IMR-90 (cell line): ENCODE measurements around the gene ANGPTL5. TPM values are rescaled to one million over a fixed set of nuclear protein-coding genes. Genes with fewer than 3 reads are reported as not detected.

ENCODE experiments used
- ATAC-seq: fragments of 200-7000 bp; cut with Tn5 transposase; 2 replicates; pipeline ENCODE4 v1.9.1; 2020; ENCODE audit warnings: low read depth, mild to moderate bottlenecking, moderate library complexity
- BruUV-seq: library from RNA; stranded (reverse); fragments of 400-500 nt; replicated peaks from 2 replicates; lab custom pipeline; 2021; lab: Mats Ljungman, UMichigan
- CTCF ChIA-PET: fragments of 300-600 bp; formaldehyde crosslinking; extraction: SDS; loops from one replicate; lab custom pipeline; 2021; ENCODE audit warnings: antibody characterized with exemption; lab: Yijun Ruan, JAX
- POLR2A ChIA-PET: fragments of 300-600 bp; sonication (Branson Sonifier 250); formaldehyde crosslinking; loops from one replicate; lab custom pipeline; 2022; ENCODE audit warnings: antibody characterized with exemption; ENCODE audit not compliant: unreplicated experiment; lab: Charles Lee
- DNase-seq: peaks from one replicate; pipeline ENCODE4 v3.0.0; 2013
- H2AFZ ChIP-seq: replicated peaks from 2 replicates; pipeline ENCODE3; 2013; ENCODE audit warnings: low read length, mild to moderate bottlenecking; ENCODE audit not compliant: poor library complexity
- H2AK5ac ChIP-seq: 2 replicates; pipeline ENCODE4 v1.6.1; 2013; ENCODE audit warnings: low read depth, low read length, inconsistent platforms
- H2AK9ac ChIP-seq: replicated peaks from 2 replicates; pipeline ENCODE3; 2013; ENCODE audit warnings: mild to moderate bottlenecking, low read depth, low read length, moderate library complexity; ENCODE audit not compliant: poor library complexity
- H2BK120ac ChIP-seq: 2 replicates; pipeline ENCODE4 v1.6.1; 2013; ENCODE audit warnings: low read depth, low read length, inconsistent platforms
- H2BK15ac ChIP-seq: 3 replicates; pipeline ENCODE4 v1.6.1; 2013; ENCODE audit warnings: low read depth, low read length, inconsistent platforms
- H2BK20ac ChIP-seq: 2 replicates; pipeline ENCODE4 v1.6.1; 2013; ENCODE audit warnings: low read depth, mild to moderate bottlenecking, inconsistent platforms, low read length, moderate library complexity
- H2BK5ac ChIP-seq: 2 replicates; pipeline ENCODE4 v1.6.1; 2013; ENCODE audit warnings: mild to moderate bottlenecking, low read depth, low read length, inconsistent platforms; ENCODE audit not compliant: poor library complexity, severe bottlenecking
- H3K14ac ChIP-seq: replicated peaks from 2 replicates; pipeline ENCODE4 v1.6.1; 2013; ENCODE audit warnings: low read depth, low read length, inconsistent platforms
- H3K18ac ChIP-seq: 2 replicates; pipeline ENCODE4 v1.6.1; 2013; ENCODE audit warnings: low read depth, low read length, control low read depth
- H3K23ac ChIP-seq: 2 replicates; pipeline ENCODE4 v1.6.1; 2013; ENCODE audit warnings: low read depth, low read length, inconsistent platforms
- H3K27ac ChIP-seq: 2 replicates; pipeline ENCODE4 v1.5.1; 2013; ENCODE audit warnings: mild to moderate bottlenecking, control low read depth, low read length; ENCODE audit not compliant: insufficient read depth
- H3K27me3 ChIP-seq: 2 replicates; pipeline ENCODE4 v1.6.1; 2013; ENCODE audit warnings: low read length; ENCODE audit not compliant: control insufficient read depth, insufficient read depth
- H3K36me3 ChIP-seq: 2 replicates; pipeline ENCODE4 v1.6.1; 2013; ENCODE audit warnings: low read length, mixed read lengths; ENCODE audit not compliant: control insufficient read depth, insufficient read depth
- H3K4ac ChIP-seq: 2 replicates; pipeline ENCODE4 v1.6.1; 2013; ENCODE audit warnings: low read depth, low read length, inconsistent platforms
- H3K4me1 ChIP-seq: 2 replicates; pipeline ENCODE4 v1.6.1; 2013; ENCODE audit warnings: low read length, mixed read lengths; ENCODE audit not compliant: control insufficient read depth, insufficient read depth
- H3K4me2 ChIP-seq: 2 replicates; pipeline ENCODE4 v1.6.1; 2013; ENCODE audit warnings: low read depth, mild to moderate bottlenecking, control low read depth, low read length, moderate library complexity
- H3K4me3 ChIP-seq: 2 replicates; pipeline ENCODE4 v1.5.1; 2013; ENCODE audit warnings: low read depth, mild to moderate bottlenecking, control low read depth, low read length, moderate library complexity; ENCODE audit not compliant: insufficient read depth
- H3K56ac ChIP-seq: 2 replicates; pipeline ENCODE4 v1.6.1; 2013; ENCODE audit warnings: low read length, inconsistent platforms; ENCODE audit not compliant: insufficient read depth; ENCODE audit errors: extremely low read depth
- H3K79me1 ChIP-seq, 2 experiments: 2 replicates each; pipeline ENCODE4 v1.6.1; 2013; ENCODE audit warnings: low read length in 2 of 2, inconsistent platforms in 1 of 2, low read depth in 1 of 2
- H3K9ac ChIP-seq: 2 replicates; pipeline ENCODE4 v1.6.1; 2013; ENCODE audit warnings: low read depth, low read length, control low read depth
- H3K9me1 ChIP-seq: 2 replicates; pipeline ENCODE4 v1.6.1; 2013; ENCODE audit warnings: low read length, inconsistent platforms; ENCODE audit not compliant: insufficient read depth
- H3K9me3 ChIP-seq: 2 replicates; pipeline ENCODE4 v1.6.1; 2013; ENCODE audit warnings: low read length; ENCODE audit not compliant: control insufficient read depth, insufficient read depth
- H4K20me1 ChIP-seq: 2 replicates; pipeline ENCODE4 v1.6.1; 2013; ENCODE audit warnings: low read length, inconsistent platforms; ENCODE audit not compliant: insufficient read depth
- H4K5ac ChIP-seq: 2 replicates; pipeline ENCODE4 v1.6.1; 2013; ENCODE audit warnings: mild to moderate bottlenecking, low read depth, low read length, control low read depth
- H4K8ac ChIP-seq, 2 experiments: 2 replicates each; pipeline ENCODE4 v1.6.1; 2013; ENCODE audit warnings: low read depth in 2 of 2, low read length in 2 of 2, control low read depth in 1 of 2, inconsistent platforms in 1 of 2
- H4K91ac ChIP-seq: 2 replicates; pipeline ENCODE4 v1.6.1; 2013; ENCODE audit warnings: low read depth, low read length, inconsistent platforms; ENCODE audit not compliant: insufficient read depth
- CEBPB ChIP-seq: IDR thresholded peaks from 2 replicates; pipeline ENCODE4 v1.6.1; 2012; ENCODE audit warnings: low read depth, low read length, improper control_type of control experiment
- MAFK ChIP-seq: IDR thresholded peaks from 2 replicates; pipeline ENCODE4 v1.6.1; 2012; ENCODE audit warnings: low read depth, low read length, improper control_type of control experiment
- MAZ ChIP-seq: IDR thresholded peaks from 2 replicates; pipeline ENCODE4 v1.6.1; 2012; ENCODE audit warnings: low read depth, mild to moderate bottlenecking, low read length, improper control_type of control experiment, moderate library complexity, borderline replicate concordance
- MXI1 ChIP-seq: IDR thresholded peaks from 2 replicates; pipeline ENCODE4 v1.6.1; 2012; ENCODE audit warnings: low read depth, mild to moderate bottlenecking, low read length, moderate library complexity, borderline replicate concordance
- NFE2L2 ChIP-seq: fragments of 150-350 bp; IDR thresholded peaks from 2 replicates; pipeline ENCODE4 v1.6.1; 2016; ENCODE audit warnings: low read depth, mild to moderate bottlenecking, low read length
- RAD21 ChIP-seq: IDR thresholded peaks from 2 replicates; pipeline ENCODE4 v1.6.1; 2012; ENCODE audit warnings: low read length, improper control_type of control experiment
- RCOR1 ChIP-seq: IDR thresholded peaks from 2 replicates; pipeline ENCODE4 v1.6.1; 2012; ENCODE audit warnings: mild to moderate bottlenecking, low read length, improper control_type of control experiment; ENCODE audit not compliant: insufficient replicate concordance
- RFX5 ChIP-seq: IDR thresholded peaks from 2 replicates; pipeline ENCODE4 v1.8.0; 2012; ENCODE audit warnings: low read depth, mild to moderate bottlenecking, low read length, moderate library complexity
- SMC3 ChIP-seq: fragments of 150-350 bp; IDR thresholded peaks from 2 replicates; pipeline ENCODE4 v1.6.1; 2016; ENCODE audit warnings: low read depth, mild to moderate bottlenecking, antibody characterized with exemption, low read length, moderate library complexity
- WGBS, 2 experiments: methylation state at CpG; one replicate each; pipeline versions ENCODE4 v1.1.5 to v1.1.7; 2013; ENCODE audit warnings: missing lambda C conversion rate in 2 of 2; ENCODE audit not compliant: insufficient read length in 1 of 2; ENCODE audit errors: extremely low coverage in 2 of 2; 5-methylcytosine and 5-hydroxymethylcytosine counted together
- dilution Hi-C: fragments of 300-500 bp; cut with HindIII; formaldehyde crosslinking; loops from one replicate; pipeline ENCODE4 v1.14.3; 2018; ENCODE audit warnings: low sequenced_read_pairs; ENCODE audit not compliant: unreplicated experiment
- in situ Hi-C: fragments of 300-500 bp; cut with MboI; formaldehyde crosslinking; loops from 3 replicates; pipeline ENCODE4 v1.14.3; 2019; ENCODE audit warnings: low sequenced_read_pairs, inconsistent platforms, mixed read lengths
- intact Hi-C: fragments of 100-400 bp; cut with micrococcal nuclease; formaldehyde crosslinking; loops from 2 replicates; pipeline ENCODE4 v1.10.0; 2022
- polyA plus RNA-seq, 3 experiments: library from polyadenylated mRNA; depleted of rRNA; stranded (reverse); fragments of >200 nt; gene quantifications; 2 replicates each; pipeline ENCODE4 v1.2.3, GENCODE V29; 2012; ENCODE audit warnings: low replicate concordance in 1 of 3
- total RNA-seq: library from RNA; depleted of rRNA; stranded (reverse); fragments of >200 nt; gene quantifications from 2 replicates; pipeline ENCODE4 v1.2.3, GENCODE V29; 2012
- TF ChIP-seq, protein P1 (sequence below): fragments of 150-350 bp; IDR thresholded peaks from 2 replicates; pipeline ENCODE4 v1.6.1; 2017; ENCODE audit warnings: mild to moderate bottlenecking, antibody characterized with exemption, low read length, low read depth

The ANGPTL5 gene
- total and polyA plus RNA-seq, 2 of the 4 experiments (the other 2 are of a cell fraction) = not detected

DNA sequence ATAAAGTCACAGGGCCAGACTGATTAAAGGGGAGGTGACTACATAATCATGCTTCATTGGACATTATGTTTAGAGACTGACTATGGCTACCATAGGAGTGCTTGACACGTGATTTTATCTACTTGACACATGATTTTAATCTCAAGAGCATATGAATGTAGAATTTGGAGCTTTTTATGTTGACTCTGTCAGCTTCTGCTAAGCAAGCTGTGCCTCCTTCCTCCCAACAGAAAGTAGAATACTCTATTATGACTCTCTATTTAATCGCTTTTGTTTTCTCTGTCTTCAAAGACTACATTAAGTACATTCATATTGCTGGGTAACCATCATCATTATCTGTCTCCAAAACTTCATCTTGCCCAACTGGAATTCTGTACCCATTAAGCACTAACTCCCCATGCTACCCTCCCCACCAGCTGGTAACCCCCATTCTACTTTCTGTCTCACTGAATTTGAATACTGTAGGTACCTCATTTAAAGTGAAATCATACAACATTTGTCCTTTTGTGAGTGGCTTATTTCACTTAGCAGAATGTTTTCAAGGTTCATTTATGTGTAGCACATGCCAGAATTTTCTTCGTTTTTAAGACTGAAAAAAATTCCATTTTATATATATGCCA, 24.7 kb upstream of the ANGPTL5 start:
- BruUV-seq = no TSS peak
- DNase-seq (no peak), ATAC-seq (no peak)
- ChIA-PET CTCF (no interaction called here), POLR2A (no interaction called here)
- H3K27ac ChIP-seq = no peak overlapping the region
- TF ChIP-seq MXI1 = no peak
- TF ChIP-seq RCOR1 = no peak
- TF ChIP-seq, protein P1, sequence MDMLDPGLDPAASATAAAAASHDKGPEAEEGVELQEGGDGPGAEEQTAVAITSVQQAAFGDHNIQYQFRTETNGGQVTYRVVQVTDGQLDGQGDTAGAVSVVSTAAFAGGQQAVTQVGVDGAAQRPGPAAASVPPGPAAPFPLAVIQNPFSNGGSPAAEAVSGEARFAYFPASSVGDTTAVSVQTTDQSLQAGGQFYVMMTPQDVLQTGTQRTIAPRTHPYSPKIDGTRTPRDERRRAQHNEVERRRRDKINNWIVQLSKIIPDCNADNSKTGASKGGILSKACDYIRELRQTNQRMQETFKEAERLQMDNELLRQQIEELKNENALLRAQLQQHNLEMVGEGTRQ = no peak
- no peak for TF ChIP-seq CEBPB
- TF ChIP-seq RFX5 = no peak
- no peak for TF ChIP-seq MAZ
- TF ChIP-seq SMC3 = no peak
- no peak for TF ChIP-seq MAFK
- TF ChIP-seq NFE2L2 = no peak
- TF ChIP-seq RAD21 = no peak
- H4K8ac ChIP-seq = no peak overlapping the region
- no peak overlapping the region for H2AK5ac ChIP-seq
- in situ Hi-C loops = no loop called here
- no peaks in the 10 kb centered on the region for H4K20me1 ChIP-seq
- no peak overlapping the region for H3K18ac ChIP-seq
- H4K91ac ChIP-seq = no peak overlapping the region
- no peaks in the 10 kb centered on the region for H3K36me3 ChIP-seq
- H3K4me2 ChIP-seq = no peak overlapping the region
- no peak overlapping the region for H2AK9ac ChIP-seq
- no peak overlapping the region for H2BK15ac ChIP-seq
- no peaks in the 10 kb centered on the region for H3K27me3 ChIP-seq
- H2BK5ac ChIP-seq = no peak overlapping the region
- no peaks in the 10 kb centered on the region for H3K4me1 ChIP-seq
- H2BK20ac ChIP-seq = no peak overlapping the region
- no peak overlapping the region for H3K56ac ChIP-seq
- H4K5ac ChIP-seq = no peak overlapping the region
- no peak overlapping the region for H3K14ac ChIP-seq
- no peak overlapping the region for H3K4me3 ChIP-seq
- no peak overlapping the region for H2BK120ac ChIP-seq
- no peak overlapping the region for H3K23ac ChIP-seq
- no peak overlapping the region for H3K4ac ChIP-seq
- dilution Hi-C loops = no loop called here
- no peak overlapping the region for H3K9ac ChIP-seq
- no peaks in the 10 kb centered on the region for H3K9me3 ChIP-seq
- H3K79me1 ChIP-seq = no peaks in the 10 kb centered on the region
- WGBS, 2 experiments = 83% methylated on average over 1 of the region's 3 CpGs; no CpG with 5 or more reads in 1 of the 2 experiments
- no peak overlapping the region for H2AFZ ChIP-seq
- intact Hi-C loops = loop anchor here (5.0 kb wide), 1 partner anchor 46 kb away; no protein-coding TSS in a partner anchor
- no peaks in the 10 kb centered on the region for H3K9me1 ChIP-seq
